ENCODE measurements around the gene KRT222.

Gene KRT222

GRCh38 chr17:40625311-40625710, 39.7 kb downstream of the KRT222 start:
- FAIRE-seq = no peak
- no peak for DNase-seq (ENCODE audit: insufficient read length, low spot score)
- no peak for TF ChIP-seq CTCF (IDR thresholded peaks at IDR 0.05; ENCODE audit: insufficient read depth, missing control alignments)

- no peak for FAIRE-seq
- TF ChIP-seq CTCF (IDR thresholded peaks at IDR 0.05; ENCODE audit: insufficient read depth, missing control alignments) = no peak
Measured at GRCh38 chr17:40623419-40624210, 41.4 kb downstream of the KRT222 start.

DNA sequence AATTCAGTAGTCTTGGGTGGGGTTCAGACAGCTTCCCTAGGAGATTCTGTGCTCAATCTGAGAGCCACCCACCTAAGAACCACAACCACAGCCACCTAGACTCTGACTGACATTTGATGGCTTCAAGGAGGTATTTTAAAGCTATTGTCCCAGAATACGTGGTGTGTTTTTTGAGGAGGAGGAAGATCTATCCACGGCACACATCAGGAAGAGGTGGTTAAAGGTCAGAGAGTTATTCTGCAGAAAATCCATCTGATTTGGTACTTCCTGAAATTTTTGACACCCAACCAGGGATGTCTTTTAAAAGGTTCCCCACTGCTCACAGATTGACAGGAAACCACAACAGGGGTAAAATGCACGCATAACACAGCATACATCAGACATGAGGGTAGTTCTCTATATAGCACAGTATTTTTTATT, 42.5 kb downstream of the KRT222 start:
- DNase-seq (ENCODE audit: insufficient read length, low spot score) (no peak), FAIRE-seq (no peak)
- no peak for TF ChIP-seq CTCF (IDR thresholded peaks at IDR 0.05; ENCODE audit: insufficient read depth, missing control alignments)

More at GRCh38 chr17:40623419-40624210, 41.4 kb downstream of the KRT222 start:
- DNase-seq (ENCODE audit: insufficient read length, low spot score) = no peak

DNA sequence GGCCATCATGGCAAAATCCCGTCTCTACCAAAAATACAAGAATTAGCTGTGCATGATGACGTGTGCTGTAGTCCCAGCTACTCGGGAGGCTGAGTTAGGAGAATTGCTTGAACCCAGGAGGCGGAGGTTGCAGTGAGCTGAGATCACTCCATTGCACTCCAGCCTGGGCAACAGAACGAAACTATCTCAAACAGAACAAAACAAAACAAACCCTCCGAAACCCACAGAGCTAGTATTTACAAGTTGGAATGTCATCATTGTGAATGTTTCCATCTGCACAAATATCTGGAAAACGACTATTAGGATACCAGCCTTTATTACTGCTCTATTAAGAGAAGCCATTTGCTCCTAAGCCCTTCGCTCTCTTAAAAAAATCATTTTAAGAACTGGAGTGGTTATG, 43.4 kb downstream of the KRT222 start:
- no peak for TF ChIP-seq CTCF (IDR thresholded peaks at IDR 0.05; ENCODE audit: insufficient read depth, missing control alignments)
- DNase-seq (ENCODE audit: insufficient read length, low spot score) = no peak
- FAIRE-seq = no peak

- DNase-seq (ENCODE audit: insufficient read length, low spot score) = no peak
- FAIRE-seq = no peak
- no peak for TF ChIP-seq CTCF (IDR thresholded peaks at IDR 0.05; ENCODE audit: insufficient read depth, missing control alignments)
Measured at GRCh38 chr17:40621019-40621418, 44.0 kb downstream of the KRT222 start.

- no peak for TF ChIP-seq CTCF (IDR thresholded peaks at IDR 0.05; ENCODE audit: insufficient read depth, missing control alignments)
- DNase-seq (ENCODE audit: insufficient read length, low spot score) = no peak
- FAIRE-seq = no peak
Measured at GRCh38 chr17:40618754-40619625, 46.0 kb downstream of the KRT222 start.

Measured in D721Med (cell line).